ENCODE measurements around the gene ASL.
"Not testable (repeated sequence)": the region's sequence is repeated elsewhere in the genome, so short reads cannot be mapped to it uniquely, and the experiment has no call there.

Gene ASL

GRCh38 chr7:66075590-66076461 is at the start of gene ASL:
Gene ASL, plus strand, starts transcription at chr7:66075819. Its CDS starts 263 bp downstream, at chr7:66076082.
- peak; percentile 95 for DNase-seq

- not testable (repeated sequence) for DNase-seq
These were observed 47.3 kb upstream of the ASL start for GRCh38 chr7:66028342-66028741.

- no peak for DNase-seq
These were observed 41.9 kb upstream of the ASL start for GRCh38 chr7:66033471-66034385.

GRCh38 chr7:66034436-66035010 is 41.1 kb upstream of the ASL start:
- DNase-seq = not testable (repeated sequence)

GRCh38 chr7:66036382-66036781 is 39.2 kb upstream of the ASL start:
- DNase-seq = no peak

GRCh38 chr7:66036788-66037187 is 38.8 kb upstream of the ASL start:
- DNase-seq = no peak

GRCh38 chr7:66039094-66039670 is 36.4 kb upstream of the ASL start:
- DNase-seq = no peak

GRCh38 chr7:66043681-66044497 is 31.7 kb upstream of the ASL start:
- DNase-seq = no peak

- not testable (repeated sequence) for DNase-seq
These were observed 31.1 kb upstream of the ASL start for GRCh38 chr7:66044498-66044854.

GRCh38 chr7:66047426-66047825 is 28.2 kb upstream of the ASL start:
- no peak for DNase-seq

GRCh38 chr7:66049886-66050285 is 25.7 kb upstream of the ASL start:
- not testable (repeated sequence) for DNase-seq

- DNase-seq = no peak
These were observed 25.2 kb upstream of the ASL start for GRCh38 chr7:66050337-66050957.

GRCh38 chr7:66050990-66051448 is 24.6 kb upstream of the ASL start:
- DNase-seq = peak; percentile 53

- DNase-seq = no peak
These were observed 23.2 kb upstream of the ASL start for GRCh38 chr7:66052447-66052846.

- no peak for DNase-seq
These were observed 21.6 kb upstream of the ASL start for GRCh38 chr7:66054063-66054462.

GRCh38 chr7:66055321-66055956 is 20.2 kb upstream of the ASL start:
- no peak for DNase-seq

GRCh38 chr7:66060796-66061195 is 14.8 kb upstream of the ASL start:
- DNase-seq = no peak

GRCh38 chr7:66069732-66070131 is 5.9 kb upstream of the ASL start:
- no peak for DNase-seq

- DNase-seq = no peak
These were observed 5.4 kb upstream of the ASL start for GRCh38 chr7:66070222-66070621.

GRCh38 chr7:66072208-66072607 is 3.4 kb upstream of the ASL start:
- not testable (repeated sequence) for DNase-seq
